DMS53 (cell line): ENCODE results near the gene CLIC5.

Experiments
- DNase-seq: peaks from one replicate; lab custom pipeline; 2025; lab: John Stamatoyannopoulos, UW

Gene CLIC5

GRCh38 chr6:45997875-45998506 is 17.7 kb downstream of the CLIC5 start:
- DNase-seq, result no peak

- DNase-seq, result peak; percentile 19
Observed at GRCh38 chr6:45991189-45991588, 24.5 kb downstream of the CLIC5 start.

- no peak for DNase-seq
Observed at GRCh38 chr6:45990162-45990561, 25.5 kb downstream of the CLIC5 start.

GRCh38 chr6:45988635-45989034 is 27.0 kb downstream of the CLIC5 start:
- no peak for DNase-seq

- no peak for DNase-seq
Observed at GRCh38 chr6:45987856-45988255, 27.8 kb downstream of the CLIC5 start.

GRCh38 chr6:45986746-45987274 is 28.9 kb downstream of the CLIC5 start:
- no peak for DNase-seq

- DNase-seq, result no peak
Observed at GRCh38 chr6:45984788-45985425, 30.8 kb downstream of the CLIC5 start.

GRCh38 chr6:45984347-45984746 is 31.3 kb downstream of the CLIC5 start:
- DNase-seq, result no peak

GRCh38 chr6:45983062-45983461 is 32.6 kb downstream of the CLIC5 start:
- no peak for DNase-seq

- no peak for DNase-seq
Observed at GRCh38 chr6:45982280-45983036, 33.2 kb downstream of the CLIC5 start.

GRCh38 chr6:45981046-45981445 is 34.6 kb downstream of the CLIC5 start:
- DNase-seq, result no peak

- no peak for DNase-seq
Observed at GRCh38 chr6:45979311-45979710, 36.3 kb downstream of the CLIC5 start.

- no peak for DNase-seq
Observed at GRCh38 chr6:45974596-45974995, 41.1 kb downstream of the CLIC5 start.

- no peak for DNase-seq
Observed at GRCh38 chr6:45972795-45973503, 42.7 kb downstream of the CLIC5 start.

GRCh38 chr6:45971287-45971686 is 44.4 kb downstream of the CLIC5 start:
- no peak for DNase-seq

GRCh38 chr6:45970326-45970725 is 45.3 kb downstream of the CLIC5 start:
- no peak for DNase-seq

GRCh38 chr6:45969883-45970282 is 45.8 kb downstream of the CLIC5 start:
- no peak for DNase-seq

GRCh38 chr6:45969026-45969425 is 46.6 kb downstream of the CLIC5 start:
- DNase-seq, result no peak

GRCh38 chr6:45967363-45967762 is 48.3 kb downstream of the CLIC5 start:
- no peak for DNase-seq

- no peak for DNase-seq
Observed at GRCh38 chr6:45966797-45967196, 48.9 kb downstream of the CLIC5 start.

GRCh38 chr6:45966340-45966739 is 49.3 kb downstream of the CLIC5 start:
- no peak for DNase-seq

- peak; percentile 9 for DNase-seq
Observed at GRCh38 chr6:45965792-45966191, 49.9 kb downstream of the CLIC5 start.
